H1 (cell line): ENCODE data around the gene KRTAP6-1. TPM values are rescaled to one million over a fixed set of nuclear protein-coding genes. Genes with fewer than 3 reads are reported as not detected.

Source experiments
- CTCF ChIA-PET: fragments of 300-600 bp; sonication (Branson Sonifier 250); formaldehyde crosslinking; loops from one replicate; lab custom pipeline; 2021; ENCODE audit not compliant: partially characterized antibody; lab: Charles Lee
- POLR2A ChIA-PET: fragments of 300-600 bp; sonication (Branson Sonifier 250); formaldehyde crosslinking; loops from one replicate; lab custom pipeline; 2021; ENCODE audit warnings: inconsistent platforms; ENCODE audit not compliant: partially characterized antibody; lab: Charles Lee
- DNase-seq, 2 experiments: peaks; one replicate each; pipeline versions ENCODE4 v3.0.0 to v3.0.0-alpha.2; 2010 to 2022; ENCODE audit warnings: low spot score in 2 of 2, low read depth in 1 of 2, mixed read lengths in 1 of 2
- FAIRE-seq: peaks from 2 replicates; lab custom pipeline; 2011; peaks lifted over from hg19 to GRCh38; lab: Jason Lieb, UNC
- H2AFZ ChIP-seq: 2 replicates; pipeline ENCODE4 v1.8.1; 2012; ENCODE audit warnings: low read length, inconsistent platforms
- H2AK5ac ChIP-seq: 2 replicates; pipeline ENCODE4 v1.6.1; 2013; ENCODE audit warnings: low read depth, low read length
- H2BK120ac ChIP-seq: replicated peaks from 2 replicates; pipeline ENCODE3; 2013; ENCODE audit warnings: low read depth, low read length, inconsistent platforms
- H2BK12ac ChIP-seq: 2 replicates; pipeline ENCODE4 v1.6.1; 2013; ENCODE audit warnings: low read depth, low read length
- H2BK15ac ChIP-seq: 2 replicates; pipeline ENCODE4 v1.6.1; 2013; ENCODE audit warnings: low read length
- H2BK20ac ChIP-seq: 2 replicates; pipeline ENCODE4 v1.6.1; 2013; ENCODE audit warnings: low read length
- H2BK5ac ChIP-seq: 2 replicates; pipeline ENCODE4 v1.6.1; 2013; ENCODE audit warnings: low read depth, low read length
- H3K14ac ChIP-seq: 2 replicates; pipeline ENCODE4 v1.6.1; 2013; ENCODE audit warnings: inconsistent platforms; ENCODE audit not compliant: insufficient read length
- H3K18ac ChIP-seq: 2 replicates; pipeline ENCODE4 v1.6.1; 2013; ENCODE audit warnings: low read length; ENCODE audit errors: extremely low read depth
- H3K23ac ChIP-seq: 2 replicates; pipeline ENCODE4 v1.6.1; 2013; ENCODE audit warnings: inconsistent platforms; ENCODE audit not compliant: insufficient read length
- H3K23me2 ChIP-seq: 2 replicates; pipeline ENCODE4 v1.6.1; 2013; ENCODE audit warnings: low read depth, low read length
- H3K27ac ChIP-seq: 2 replicates; pipeline ENCODE4 v1.6.1; 2011; ENCODE audit warnings: low read depth, low read length, inconsistent platforms
- H3K27me3 ChIP-seq, 4 experiments: replicated peaks in 1 of 4; 1 replicate in 1 of 4; 2 replicates in 3 of 4; pipeline versions ENCODE4 v1.6.1 to v1.8.1; 2011 to 2013; ENCODE audit warnings: low read length in 3 of 4, mild to moderate bottlenecking in 3 of 4, inconsistent platforms in 2 of 4, mixed read lengths in 2 of 4, moderate library complexity in 1 of 4; ENCODE audit not compliant: control insufficient read depth in 3 of 4, insufficient read depth in 3 of 4; ENCODE audit errors: extremely low read depth in 1 of 4
- H3K36me3 ChIP-seq, 4 experiments: 2 replicates each; pipeline versions ENCODE4 v1.6.1 to v1.8.1; 2011 to 2013; ENCODE audit warnings: mild to moderate bottlenecking in 4 of 4, low read length in 3 of 4, moderate library complexity in 2 of 4, control low read depth in 1 of 4, inconsistent platforms in 1 of 4; ENCODE audit not compliant: insufficient read depth in 4 of 4, control insufficient read depth in 2 of 4
- H3K4ac ChIP-seq: replicated peaks from 2 replicates; pipeline ENCODE3; 2013; ENCODE audit warnings: low read length, low read depth, mixed read lengths, inconsistent platforms; ENCODE audit not compliant: insufficient read length
- H3K4me1 ChIP-seq, 4 experiments: replicated peaks in 1 of 4; 1 replicate in 1 of 4; 2 replicates in 3 of 4; pipeline versions ENCODE4 v1.6.1 to v1.8.1; 2011 to 2013; ENCODE audit warnings: low read length in 3 of 4, inconsistent platforms in 2 of 4, mixed read lengths in 1 of 4; ENCODE audit not compliant: insufficient read depth in 4 of 4, control insufficient read depth in 3 of 4
- H3K4me2 ChIP-seq, 2 experiments: 2 replicates each; pipeline versions ENCODE4 v1.6.1 to v1.8.1; 2011 to 2013; ENCODE audit warnings: low read depth in 2 of 2, low read length in 2 of 2, control low read depth in 1 of 2, inconsistent platforms in 1 of 2, mild to moderate bottlenecking in 1 of 2; ENCODE audit not compliant: insufficient read depth in 1 of 2
- H3K4me3 ChIP-seq, 4 experiments: fragments of 200-600, 300-600 bp in 1 of 4; sonication (generic), shearing (Covaris generic), sonication (Bioruptor Twin) in 1 of 4; 2 replicates each; pipeline versions ENCODE4 v1.5.1 to v1.8.1; 2011 to 2016; ENCODE audit warnings: low read length in 4 of 4, low read depth in 3 of 4, control low read depth in 2 of 4, inconsistent platforms in 2 of 4, mild to moderate bottlenecking in 2 of 4, mixed read lengths in 1 of 4, moderate library complexity in 1 of 4; ENCODE audit not compliant: insufficient read depth in 2 of 4; ENCODE audit errors: extremely low read depth in 1 of 4
- H3K56ac ChIP-seq: replicated peaks from 2 replicates; pipeline ENCODE3; 2013; ENCODE audit warnings: low read depth, mild to moderate bottlenecking, mixed read lengths, low read length, inconsistent platforms; ENCODE audit not compliant: insufficient read length
- H3K79me1 ChIP-seq: 2 replicates; pipeline ENCODE4 v1.6.1; 2013; ENCODE audit warnings: low read depth, low read length, control low read depth
- H3K79me2 ChIP-seq, 2 experiments: 2 replicates each; pipeline versions ENCODE4 v1.6.1 to v1.8.1; 2012 to 2013; ENCODE audit warnings: low read length in 2 of 2, mild to moderate bottlenecking in 2 of 2, inconsistent platforms in 1 of 2; ENCODE audit not compliant: insufficient read depth in 2 of 2, control insufficient read depth in 1 of 2
- H3K9ac ChIP-seq, 4 experiments: replicated peaks in 1 of 4; 1 replicate in 1 of 4; 2 replicates in 3 of 4; pipeline versions ENCODE4 v1.6.1 to v1.8.1; 2011 to 2013; ENCODE audit warnings: low read depth in 3 of 4, low read length in 3 of 4, control low read depth in 2 of 4, mild to moderate bottlenecking in 2 of 4, moderate library complexity in 2 of 4, inconsistent platforms in 1 of 4; ENCODE audit errors: extremely low read depth in 1 of 4
- H3K9me3 ChIP-seq, 2 experiments: 2 replicates each; pipeline versions ENCODE4 v1.6.1 to v1.8.1; 2012 to 2013; ENCODE audit warnings: mild to moderate bottlenecking in 2 of 2, moderate library complexity in 2 of 2, control low read depth in 1 of 2, inconsistent platforms in 1 of 2, low read depth in 1 of 2, low read length in 1 of 2, mixed read lengths in 1 of 2; ENCODE audit not compliant: insufficient read depth in 2 of 2
- H4K20me1 ChIP-seq, 2 experiments: replicated peaks in 1 of 2; 2 replicates each; pipeline versions ENCODE3 to v1.8.1; 2011 to 2013; ENCODE audit warnings: inconsistent platforms in 2 of 2, low read length in 2 of 2, mild to moderate bottlenecking in 1 of 2; ENCODE audit not compliant: insufficient read depth in 2 of 2, control insufficient read depth in 1 of 2
- H4K5ac ChIP-seq: 2 replicates; pipeline ENCODE4 v1.6.1; 2013; ENCODE audit warnings: low read length, low read depth, mixed read lengths, inconsistent platforms; ENCODE audit not compliant: insufficient read length
- H4K8ac ChIP-seq: 2 replicates; pipeline ENCODE4 v1.8.0; 2013; ENCODE audit warnings: mild to moderate bottlenecking, moderate library complexity, low read length, inconsistent platforms; ENCODE audit not compliant: insufficient read depth; ENCODE audit errors: extremely low read depth
- H4K91ac ChIP-seq: replicated peaks from 2 replicates; pipeline ENCODE3; 2013; ENCODE audit warnings: low read length, mixed read lengths, inconsistent platforms; ENCODE audit not compliant: insufficient read length
- EGR1 ChIP-seq: IDR thresholded peaks from 2 replicates; pipeline ENCODE4 v1.6.1; 2011; ENCODE audit warnings: low read depth, low read length, borderline replicate concordance
- PHF8 ChIP-seq: fragments of 200-600 bp; sonication (generic); conservative IDR thresholded peaks from 2 replicates; pipeline ENCODE4 v1.7.1; 2012; ENCODE audit warnings: low read depth, mild to moderate bottlenecking, inconsistent platforms, low read length, moderate library complexity
- RXRA ChIP-seq: IDR thresholded peaks from 2 replicates; pipeline ENCODE4 v1.6.1; 2011; ENCODE audit warnings: low read depth, mild to moderate bottlenecking, low read length, moderate library complexity; ENCODE audit not compliant: insufficient read depth
- SP4 ChIP-seq: IDR thresholded peaks from 2 replicates; pipeline ENCODE4 v1.6.1; 2012; ENCODE audit warnings: low read length, inconsistent platforms
- polyA plus RNA-seq, 7 experiments: library from polyadenylated mRNA; depleted of rRNA in 3 of 7; stranded (reverse) in 5 of 7; unstranded in 2 of 7; fragments of >200 nt in 5 of 7; fragments of 200-250 nt in 2 of 7; gene quantifications; 1 replicate in 5 of 7; 2 replicates in 1 of 7; 4 replicates in 1 of 7; pipeline versions ENCODE4 v1.2.1 to v1.2.3, GENCODE V29; 2011 to 2013; ENCODE audit warnings: missing spikeins in 2 of 7, mixed read lengths in 2 of 7
- total RNA-seq: library from RNA; stranded (reverse); fragmentation: NEBNext Ultra II Directional; extraction: Animal tissue kit (Norgen Biotek cat#: 25700); gene quantifications from 2 replicates; pipeline ENCODE4 v1.2.1, GENCODE V29; 2021

KRTAP6-1 gene
- total and polyA plus RNA-seq, 2 of the 8 experiments (the other 6 are each of a cell fraction or from before 2014, with no cell fraction given) = not detected

GRCh38 chr21:30620080-30620479 lies 6.3 kb upstream of the KRTAP6-1 start:
- no peaks in the 10 kb centered on the region for H3K79me1 ChIP-seq
- no peak overlapping the region for H2AFZ ChIP-seq
- no peak overlapping the region for H3K4me2 ChIP-seq
- H3K4me1 ChIP-seq = no peaks in the 10 kb centered on the region
- H4K5ac ChIP-seq = no peak overlapping the region
- H3K14ac ChIP-seq = no peak overlapping the region
- no peak overlapping the region for H2BK12ac ChIP-seq
- no peaks in the 10 kb centered on the region for H4K20me1 ChIP-seq
- DNase-seq (no peak), FAIRE-seq (no peak)
- no peak overlapping the region for H3K4me3 ChIP-seq
- no peak overlapping the region for H4K8ac ChIP-seq
- no peak overlapping the region for H2BK20ac ChIP-seq
- no peak overlapping the region for H3K9ac ChIP-seq
- H3K36me3 ChIP-seq = no peaks in the 10 kb centered on the region
- H4K91ac ChIP-seq = no peak overlapping the region
- H3K79me2 ChIP-seq = no peaks in the 10 kb centered on the region
- H3K9me3 ChIP-seq = peaks cover 4 to 6% of the 10 kb centered on the region in 2 experiments
- no peak overlapping the region for H3K4ac ChIP-seq
- no peak overlapping the region for H3K18ac ChIP-seq
- ChIA-PET POLR2A (no interaction called here), CTCF (no interaction called here)
- TF ChIP-seq EGR1 = no peak
- TF ChIP-seq PHF8 = no peak
- no peak for TF ChIP-seq RXRA
- no peak for TF ChIP-seq SP4
- no peak overlapping the region for H2BK5ac ChIP-seq
- no peak overlapping the region for H3K27ac ChIP-seq
- H3K56ac ChIP-seq = no peak overlapping the region
- H3K23ac ChIP-seq = no peak overlapping the region
- H2BK15ac ChIP-seq = no peak overlapping the region
- no peaks in the 10 kb centered on the region for H3K27me3 ChIP-seq
- no peak overlapping the region for H2AK5ac ChIP-seq
- H2BK120ac ChIP-seq = no peak overlapping the region
- H3K23me2 ChIP-seq = no peaks in the 10 kb centered on the region
